VCaP (cell line): ENCODE results near the gene NDUFV1.

ENCODE experiments used
- H3K27ac ChIP-seq: fragments of 450-650 bp; 2 replicates; pipeline ENCODE4 v1.5.1; 2017
- TF ChIP-seq, protein P1 (sequence below): fragments of 450-650 bp; conservative IDR thresholded peaks from 2 replicates; pipeline ENCODE4 v1.5.1; 2017; ENCODE audit warnings: mild to moderate bottlenecking, moderate library complexity

Gene NDUFV1

DNA sequence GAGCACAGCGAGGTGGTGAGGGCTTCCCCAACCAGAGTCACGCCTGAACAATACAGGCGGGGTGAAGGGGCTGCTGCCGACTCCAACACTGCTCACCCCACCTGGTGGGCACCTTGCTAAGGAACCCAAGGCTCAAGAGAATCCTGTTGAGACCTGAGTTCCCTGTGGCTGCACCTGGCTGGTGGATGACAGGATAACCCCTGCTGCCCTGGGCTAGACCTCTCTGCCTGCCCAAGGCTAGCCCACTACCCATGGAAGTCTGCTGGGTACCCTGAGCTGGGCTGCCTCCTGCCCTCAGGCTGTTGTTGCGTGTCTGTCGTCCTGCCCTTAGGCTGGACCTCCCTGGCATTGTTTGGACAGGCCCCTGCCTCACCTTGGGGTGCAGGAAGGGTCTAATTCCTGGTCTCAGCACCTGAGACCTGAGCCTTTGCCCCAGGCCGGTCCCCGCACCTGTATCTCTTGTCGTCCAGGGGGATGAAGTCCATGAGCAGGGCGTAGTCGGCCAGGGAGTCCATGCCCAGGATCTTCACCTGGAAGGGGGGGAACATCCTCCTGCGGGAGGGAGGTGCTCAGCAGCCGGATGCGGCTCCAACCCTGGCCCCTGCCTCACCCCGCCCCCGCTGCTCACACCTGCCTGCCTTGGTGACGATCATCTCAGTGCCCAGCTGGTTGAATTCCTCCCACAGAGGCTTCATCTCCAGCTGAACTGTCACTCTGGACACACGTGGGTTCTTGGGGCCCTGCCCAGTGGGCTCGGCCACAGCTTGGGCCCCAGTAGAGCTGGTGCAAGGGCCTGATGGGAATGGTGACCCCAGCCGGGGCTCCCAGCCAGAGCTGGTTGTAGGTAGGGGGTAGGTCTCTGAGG lies 27.9 kb downstream of the NDUFV1 start:
- peak overlapping the region; percentile 96; the same call in 1 of the 2 replicates for H3K27ac ChIP-seq
- TF ChIP-seq, protein P1, sequence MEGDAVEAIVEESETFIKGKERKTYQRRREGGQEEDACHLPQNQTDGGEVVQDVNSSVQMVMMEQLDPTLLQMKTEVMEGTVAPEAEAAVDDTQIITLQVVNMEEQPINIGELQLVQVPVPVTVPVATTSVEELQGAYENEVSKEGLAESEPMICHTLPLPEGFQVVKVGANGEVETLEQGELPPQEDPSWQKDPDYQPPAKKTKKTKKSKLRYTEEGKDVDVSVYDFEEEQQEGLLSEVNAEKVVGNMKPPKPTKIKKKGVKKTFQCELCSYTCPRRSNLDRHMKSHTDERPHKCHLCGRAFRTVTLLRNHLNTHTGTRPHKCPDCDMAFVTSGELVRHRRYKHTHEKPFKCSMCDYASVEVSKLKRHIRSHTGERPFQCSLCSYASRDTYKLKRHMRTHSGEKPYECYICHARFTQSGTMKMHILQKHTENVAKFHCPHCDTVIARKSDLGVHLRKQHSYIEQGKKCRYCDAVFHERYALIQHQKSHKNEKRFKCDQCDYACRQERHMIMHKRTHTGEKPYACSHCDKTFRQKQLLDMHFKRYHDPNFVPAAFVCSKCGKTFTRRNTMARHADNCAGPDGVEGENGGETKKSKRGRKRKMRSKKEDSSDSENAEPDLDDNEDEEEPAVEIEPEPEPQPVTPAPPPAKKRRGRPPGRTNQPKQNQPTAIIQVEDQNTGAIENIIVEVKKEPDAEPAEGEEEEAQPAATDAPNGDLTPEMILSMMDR: no peak

- peak overlapping the region; percentile 96; the same call in 1 of the 2 replicates for H3K27ac ChIP-seq
- TF ChIP-seq, protein P1: no peak
These were observed 28.4 kb downstream of the NDUFV1 start for GRCh38 chr11:67635231-67635521.

DNA sequence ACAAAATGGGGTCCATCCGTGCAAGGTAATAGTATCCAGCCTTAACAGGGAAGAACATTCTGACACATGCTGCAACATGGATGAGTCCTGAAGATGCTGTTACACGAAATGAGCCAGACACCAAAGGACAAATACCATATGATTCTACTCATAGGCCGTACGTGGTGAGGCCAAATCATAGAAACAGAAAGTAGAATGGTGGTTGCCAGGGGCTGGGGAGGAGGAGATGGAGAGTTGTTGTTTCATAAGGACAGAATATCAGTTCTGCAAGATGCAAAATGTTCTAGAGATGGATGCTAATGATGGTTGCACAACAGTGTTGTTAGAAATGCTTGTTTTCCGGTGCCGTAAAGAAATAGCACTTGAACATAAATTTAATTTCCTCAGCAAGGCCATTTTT lies 30.2 kb downstream of the NDUFV1 start:
- peak overlapping the region; percentile 59 for H3K27ac ChIP-seq
- TF ChIP-seq, protein P1: no peak

GRCh38 chr11:67637441-67637840 lies 30.7 kb downstream of the NDUFV1 start:
- peak overlapping the region; percentile 59 for H3K27ac ChIP-seq

GRCh38 chr11:67638535-67639437 lies 32.0 kb downstream of the NDUFV1 start:
- peak overlapping the region; percentile 59; the same call in 1 of the 2 replicates for H3K27ac ChIP-seq
- TF ChIP-seq, protein P1: no peak

DNA sequence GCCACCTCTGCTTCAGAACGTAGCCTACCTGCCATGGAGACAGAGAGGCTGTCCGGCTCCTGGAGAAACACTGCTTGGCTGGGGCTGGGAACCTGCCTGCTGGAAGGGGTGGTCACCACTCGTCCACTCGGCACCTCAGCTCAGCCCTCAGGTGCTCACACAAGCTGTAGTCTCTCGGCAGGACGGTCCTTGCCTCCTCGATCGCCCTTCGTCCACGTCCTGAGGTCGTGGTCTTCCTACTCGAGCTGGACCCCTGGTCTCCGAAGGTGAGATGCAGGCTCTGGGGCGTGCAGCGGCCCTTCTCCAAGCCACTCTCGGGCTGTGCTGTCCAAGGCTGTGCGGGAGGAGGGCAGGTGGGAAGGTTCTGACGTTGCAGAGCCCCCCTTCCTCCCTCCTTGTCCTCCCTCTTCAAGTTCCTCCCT lies 32.7 kb downstream of the NDUFV1 start, which contains the start of gene TBX10:
TBX10 (minus strand) TSS at position 326 of the 422 bp plus-strand sequence; CDS start at position 35, 291 bp downstream.
- TF ChIP-seq, protein P1: no peak
- H3K27ac ChIP-seq: peak within 1 kb of the TSS; percentile 59; the same call in 1 of the 2 replicates

DNA sequence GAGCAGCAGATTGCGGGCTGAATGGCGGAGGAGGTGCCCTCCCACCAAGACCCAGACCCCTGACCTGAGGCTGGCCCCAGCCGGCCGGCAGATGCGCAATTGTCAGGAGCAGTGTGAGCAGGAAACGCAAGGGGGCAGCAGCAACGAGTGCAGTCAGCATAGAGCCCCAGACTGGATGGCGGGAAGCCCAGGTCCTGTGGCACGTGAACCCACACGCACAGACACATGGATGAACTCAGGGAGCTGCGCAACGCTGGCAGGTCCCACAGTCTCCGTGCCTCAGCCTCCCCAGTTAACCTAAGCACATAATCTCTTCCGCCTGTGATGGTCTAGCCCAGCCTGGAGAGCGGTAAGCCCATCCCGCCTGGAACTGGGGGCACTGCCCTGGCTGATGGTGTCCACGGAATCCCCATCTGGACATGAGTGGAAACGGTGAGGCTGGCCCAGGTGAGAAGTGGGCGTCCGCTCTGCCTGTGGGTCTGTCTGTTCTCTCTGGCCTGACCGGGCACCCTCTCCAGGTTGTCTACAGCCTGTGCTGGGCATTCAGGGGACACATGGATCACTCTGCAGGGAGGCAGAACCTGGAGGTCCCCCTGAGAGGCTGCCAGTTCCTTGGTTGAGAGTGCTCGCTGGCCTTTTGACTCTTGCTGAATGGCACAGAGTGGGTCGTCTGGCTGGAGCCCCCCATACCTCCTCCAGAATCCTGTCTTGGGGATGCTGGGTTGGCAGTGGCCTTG lies 33.5 kb downstream of the NDUFV1 start:
- TF ChIP-seq, protein P1: peak; percentile 17
- no peak overlapping the region for H3K27ac ChIP-seq
